ENCODE measurements around the gene FNIP2.
"Not testable (repeated sequence)": the region's sequence is repeated elsewhere in the genome, so short reads cannot be mapped to it uniquely, and the experiment has no call there.

Gene FNIP2

DNA sequence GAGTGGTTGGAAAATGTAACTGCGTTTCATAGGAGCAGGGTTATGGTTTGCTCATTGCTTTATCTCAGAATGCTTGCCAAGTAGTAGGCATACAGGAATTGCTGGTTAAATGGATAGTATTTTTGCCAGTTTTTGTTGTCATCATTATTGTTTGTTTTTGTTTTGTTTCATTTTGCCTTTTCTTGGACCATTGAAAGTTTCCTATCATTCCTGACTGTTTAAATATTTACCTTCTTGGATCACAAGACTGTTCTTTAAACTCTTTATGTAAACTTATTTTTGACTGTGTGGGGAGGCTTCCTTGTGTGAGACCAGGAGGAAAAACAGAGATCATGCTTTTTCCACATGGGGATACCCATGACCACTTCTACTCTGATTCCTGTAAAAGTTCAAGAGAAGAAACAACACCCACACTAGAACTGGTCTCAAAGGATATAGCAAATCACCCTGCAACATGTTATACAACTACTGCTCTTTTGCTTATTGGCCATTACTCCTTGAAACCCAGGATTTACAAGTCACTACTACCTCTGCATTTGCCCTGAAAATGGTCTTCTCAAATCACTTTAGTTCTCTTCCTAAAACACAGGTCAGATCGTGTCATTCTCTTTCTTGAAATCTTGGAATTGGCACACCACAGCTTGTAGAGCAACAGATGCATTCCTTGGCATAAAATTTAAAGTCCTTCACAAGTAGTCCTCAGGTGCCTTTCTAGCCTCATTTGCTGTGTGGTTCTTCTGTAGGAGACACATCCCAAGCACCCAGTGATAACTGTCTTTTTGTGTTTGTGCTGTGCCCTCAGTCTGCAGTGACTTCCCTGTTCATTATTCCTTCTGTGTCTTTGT is 51.3 kb downstream of the FNIP2 start:
- Histone ChIP-seq H3K27me3 (ENCODE audit: control insufficient read depth, insufficient read depth, low read length) (no peaks in the 10 kb centered on the region), H3K4me1 (ENCODE audit: control insufficient read depth, low read depth, low read length) (no peaks in the 10 kb centered on the region), H3K9ac (ENCODE audit: low read length) (no peak overlapping the region), H3K9me3 (ENCODE audit: control insufficient read depth, low read depth, low read length) (no peaks in the 10 kb centered on the region), H3K4me3 (ENCODE audit: low read length) (no peak overlapping the region), H3K27ac (ENCODE audit: low read length) (no peak overlapping the region), H3K36me3 (ENCODE audit: control insufficient read depth, low read depth, low read length) (no peaks in the 10 kb centered on the region)

DNA sequence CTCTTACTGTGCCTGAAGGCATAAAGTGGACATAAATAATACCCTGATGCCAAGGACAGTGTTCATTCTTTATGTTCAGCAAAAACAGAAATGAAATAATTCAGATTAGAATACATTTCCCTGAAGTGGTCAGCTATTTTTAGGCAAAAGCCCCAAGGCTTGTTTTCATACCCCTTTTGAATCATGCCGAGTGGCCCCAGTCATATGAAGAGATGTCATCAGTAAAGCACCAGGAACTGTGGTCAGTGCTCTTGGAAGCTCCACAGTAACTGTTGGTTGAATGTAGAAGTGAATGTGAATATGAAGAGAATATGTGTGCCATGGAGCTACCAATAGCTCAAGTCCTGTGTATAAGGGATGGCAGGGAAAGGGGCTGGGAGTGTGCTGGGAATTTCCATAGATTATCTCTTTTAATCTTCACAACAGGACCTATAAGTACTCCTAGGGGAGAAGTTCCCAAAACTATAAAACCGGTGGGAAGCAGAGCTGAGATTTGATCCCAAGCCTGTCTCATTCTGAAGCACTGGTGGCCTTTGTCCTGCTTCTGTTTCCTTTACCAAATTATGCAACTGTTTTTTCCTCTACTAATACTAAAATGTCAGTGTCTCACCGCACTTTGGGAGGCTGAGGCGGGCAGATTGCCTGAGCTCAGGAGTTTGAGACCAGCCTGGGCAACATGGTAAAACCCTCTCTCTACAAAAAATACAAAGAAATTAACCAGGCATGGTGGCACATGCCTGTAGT is 52.6 kb downstream of the FNIP2 start:
- H3K4me3 ChIP-seq (ENCODE audit: low read length): no peak overlapping the region
- H3K9ac ChIP-seq (ENCODE audit: low read length): no peak overlapping the region
- H3K36me3 ChIP-seq (ENCODE audit: control insufficient read depth, low read depth, low read length): no peaks in the 10 kb centered on the region
- H3K9me3 ChIP-seq (ENCODE audit: control insufficient read depth, low read depth, low read length): no peaks in the 10 kb centered on the region
- no peak overlapping the region for H3K27ac ChIP-seq (ENCODE audit: low read length)
- H3K4me1 ChIP-seq (ENCODE audit: control insufficient read depth, low read depth, low read length): no peaks in the 10 kb centered on the region
- no peaks in the 10 kb centered on the region for H3K27me3 ChIP-seq (ENCODE audit: control insufficient read depth, insufficient read depth, low read length)

- no peak overlapping the region for H3K9ac ChIP-seq (ENCODE audit: low read length)
- H3K36me3 ChIP-seq (ENCODE audit: control insufficient read depth, low read depth, low read length): no peaks in the 10 kb centered on the region
- no peaks in the 10 kb centered on the region for H3K9me3 ChIP-seq (ENCODE audit: control insufficient read depth, low read depth, low read length)
- H3K4me1 ChIP-seq (ENCODE audit: control insufficient read depth, low read depth, low read length): no peaks in the 10 kb centered on the region
- no peaks in the 10 kb centered on the region for H3K27me3 ChIP-seq (ENCODE audit: control insufficient read depth, insufficient read depth, low read length)
- no peak overlapping the region for H3K4me3 ChIP-seq (ENCODE audit: low read length)
- H3K27ac ChIP-seq (ENCODE audit: low read length): no peak overlapping the region
These were observed 53.5 kb downstream of the FNIP2 start for GRCh38 chr4:158822348-158822747.

DNA sequence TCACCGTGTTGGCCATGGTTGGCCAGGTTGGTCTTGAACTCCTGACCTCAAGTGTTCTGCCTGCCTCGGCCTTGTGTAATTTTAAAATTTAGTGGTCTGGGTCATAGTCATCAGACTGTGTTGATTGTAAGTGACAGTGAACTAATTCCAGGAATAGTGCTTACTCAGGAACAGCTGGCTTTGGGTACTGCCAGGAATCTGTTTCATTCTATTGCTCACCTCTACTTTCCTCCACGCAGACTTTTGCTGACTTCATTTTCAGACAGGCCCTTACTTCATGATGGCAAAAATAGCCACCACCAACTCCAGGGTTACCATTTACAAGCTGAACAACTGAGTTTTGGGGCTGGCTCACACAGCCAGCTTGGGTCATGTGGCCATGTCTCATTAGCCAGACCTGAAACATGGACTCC is 54.6 kb downstream of the FNIP2 start:
- no peak overlapping the region for H3K27ac ChIP-seq (ENCODE audit: low read length)
- no peaks in the 10 kb centered on the region for H3K9me3 ChIP-seq (ENCODE audit: control insufficient read depth, low read depth, low read length)
- H3K27me3 ChIP-seq (ENCODE audit: control insufficient read depth, insufficient read depth, low read length): no peaks in the 10 kb centered on the region
- no peak overlapping the region for H3K4me3 ChIP-seq (ENCODE audit: low read length)
- H3K4me1 ChIP-seq (ENCODE audit: control insufficient read depth, low read depth, low read length): no peaks in the 10 kb centered on the region
- H3K36me3 ChIP-seq (ENCODE audit: control insufficient read depth, low read depth, low read length): no peaks in the 10 kb centered on the region
- H3K9ac ChIP-seq (ENCODE audit: low read length): no peak overlapping the region

- Histone ChIP-seq H3K9ac (ENCODE audit: low read length) (no peak overlapping the region), H3K27ac (ENCODE audit: low read length) (no peak overlapping the region), H3K4me1 (ENCODE audit: control insufficient read depth, low read depth, low read length) (no peaks in the 10 kb centered on the region), H3K4me3 (ENCODE audit: low read length) (no peak overlapping the region), H3K27me3 (ENCODE audit: control insufficient read depth, insufficient read depth, low read length) (no peaks in the 10 kb centered on the region), H3K9me3 (ENCODE audit: control insufficient read depth, low read depth, low read length) (no peaks in the 10 kb centered on the region), H3K36me3 (ENCODE audit: control insufficient read depth, low read depth, low read length) (no peaks in the 10 kb centered on the region)
These were observed 55.8 kb downstream of the FNIP2 start for GRCh38 chr4:158824425-158825274.

GRCh38 chr4:158825433-158826036 is 56.7 kb downstream of the FNIP2 start:
- H3K4me3 ChIP-seq (ENCODE audit: low read length): no peak overlapping the region
- no peaks in the 10 kb centered on the region for H3K36me3 ChIP-seq (ENCODE audit: control insufficient read depth, low read depth, low read length)
- no peaks in the 10 kb centered on the region for H3K9me3 ChIP-seq (ENCODE audit: control insufficient read depth, low read depth, low read length)
- H3K4me1 ChIP-seq (ENCODE audit: control insufficient read depth, low read depth, low read length): no peaks in the 10 kb centered on the region
- no peaks in the 10 kb centered on the region for H3K27me3 ChIP-seq (ENCODE audit: control insufficient read depth, insufficient read depth, low read length)
- no peak overlapping the region for H3K27ac ChIP-seq (ENCODE audit: low read length)
- no peak overlapping the region for H3K9ac ChIP-seq (ENCODE audit: low read length)

- H3K4me3 ChIP-seq (ENCODE audit: low read length): no peak overlapping the region
These were observed 57.2 kb downstream of the FNIP2 start for GRCh38 chr4:158826057-158826456.

DNA sequence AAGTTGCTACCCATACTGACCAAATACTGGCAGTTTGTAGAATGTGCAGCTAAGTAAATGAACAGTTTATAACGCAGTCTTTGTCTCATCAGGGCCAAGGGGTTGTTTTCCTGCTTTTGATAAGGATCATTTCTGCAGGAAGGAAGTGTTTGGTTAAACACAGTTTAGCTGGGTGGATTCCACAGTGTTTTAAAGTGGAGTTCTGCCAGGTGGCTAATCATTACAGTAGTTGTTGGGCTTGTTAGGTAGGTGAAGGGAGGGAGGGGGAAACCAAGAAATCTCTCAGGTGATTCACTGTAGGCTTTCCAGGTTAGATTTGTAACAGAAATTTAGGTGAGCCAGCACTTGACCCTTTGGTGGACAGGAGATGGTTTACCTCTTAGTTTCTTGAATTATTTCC is 58.1 kb downstream of the FNIP2 start:
- Histone ChIP-seq H3K9ac (ENCODE audit: low read length) (no peak overlapping the region), H3K9me3 (ENCODE audit: control insufficient read depth, low read depth, low read length) (no peaks in the 10 kb centered on the region), H3K36me3 (ENCODE audit: control insufficient read depth, low read depth, low read length) (no peaks in the 10 kb centered on the region), H3K4me3 (ENCODE audit: low read length) (no peak overlapping the region), H3K27ac (ENCODE audit: low read length) (no peak overlapping the region), H3K27me3 (ENCODE audit: control insufficient read depth, insufficient read depth, low read length) (no peaks in the 10 kb centered on the region), H3K4me1 (ENCODE audit: control insufficient read depth, low read depth, low read length) (no peaks in the 10 kb centered on the region)

More at GRCh38 chr4:158826057-158826456, 57.2 kb downstream of the FNIP2 start:
- no peak overlapping the region for H3K27ac ChIP-seq (ENCODE audit: low read length)
- H3K9ac ChIP-seq (ENCODE audit: low read length): no peak overlapping the region
- H3K4me1 ChIP-seq (ENCODE audit: control insufficient read depth, low read depth, low read length): no peaks in the 10 kb centered on the region
- no peaks in the 10 kb centered on the region for H3K27me3 ChIP-seq (ENCODE audit: control insufficient read depth, insufficient read depth, low read length)
- H3K9me3 ChIP-seq (ENCODE audit: control insufficient read depth, low read depth, low read length): no peaks in the 10 kb centered on the region
- H3K36me3 ChIP-seq (ENCODE audit: control insufficient read depth, low read depth, low read length): no peaks in the 10 kb centered on the region

DNA sequence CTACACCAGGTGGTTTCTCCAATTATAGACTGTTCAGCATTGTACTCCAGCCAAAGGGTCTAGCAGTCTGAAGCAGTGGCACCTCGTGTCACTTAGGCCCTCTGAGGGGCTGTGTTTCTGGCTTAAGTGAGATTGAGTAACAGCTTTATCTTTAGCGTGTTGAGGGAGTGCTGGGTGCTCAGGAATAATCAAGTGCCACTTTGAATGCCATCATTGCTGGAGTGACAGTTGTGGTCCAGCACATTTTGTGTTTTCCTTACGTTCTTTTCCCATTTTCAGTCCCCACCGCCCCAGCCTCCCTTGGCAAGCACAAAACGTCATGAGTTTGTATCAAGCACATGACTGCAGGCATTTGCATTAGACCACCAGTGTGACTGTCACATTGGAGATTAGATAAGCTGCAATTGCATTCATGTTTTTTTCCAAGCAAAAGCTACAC is 58.7 kb downstream of the FNIP2 start:
- Histone ChIP-seq H3K27ac (ENCODE audit: low read length) (no peak overlapping the region), H3K27me3 (ENCODE audit: control insufficient read depth, insufficient read depth, low read length) (no peaks in the 10 kb centered on the region), H3K4me3 (ENCODE audit: low read length) (no peak overlapping the region), H3K4me1 (ENCODE audit: control insufficient read depth, low read depth, low read length) (no peaks in the 10 kb centered on the region), H3K36me3 (ENCODE audit: control insufficient read depth, low read depth, low read length) (no peaks in the 10 kb centered on the region), H3K9me3 (ENCODE audit: control insufficient read depth, low read depth, low read length) (no peaks in the 10 kb centered on the region), H3K9ac (ENCODE audit: low read length) (no peak overlapping the region)

DNA sequence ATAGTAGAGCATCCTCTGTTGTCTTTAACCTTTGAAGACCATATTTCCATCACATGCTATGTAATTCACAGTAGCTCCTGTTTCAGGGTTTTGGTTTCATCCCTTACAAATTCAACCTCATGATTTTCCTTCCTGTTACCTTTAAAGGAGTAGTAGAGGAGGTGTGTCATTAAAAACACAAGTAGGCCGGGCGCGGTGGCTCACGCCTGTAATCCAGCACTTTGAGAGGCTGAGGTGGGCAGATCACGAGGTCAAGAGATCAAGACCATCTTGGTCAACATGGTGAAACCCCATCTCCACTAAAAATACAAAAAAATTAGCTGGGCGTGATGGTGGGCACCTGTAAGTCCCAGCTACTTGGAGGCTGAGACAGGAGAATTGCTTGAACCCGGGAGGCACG is 59.3 kb downstream of the FNIP2 start:
- H3K9ac ChIP-seq (ENCODE audit: low read length); H3K4me1 ChIP-seq (ENCODE audit: control insufficient read depth, low read depth, low read length); H3K36me3 ChIP-seq (ENCODE audit: control insufficient read depth, low read depth, low read length); H3K27ac ChIP-seq (ENCODE audit: low read length); H3K4me3 ChIP-seq (ENCODE audit: low read length); H3K9me3 ChIP-seq (ENCODE audit: control insufficient read depth, low read depth, low read length); H3K27me3 ChIP-seq (ENCODE audit: control insufficient read depth, insufficient read depth, low read length): not testable (repeated sequence)

- Histone ChIP-seq H3K36me3 (ENCODE audit: control insufficient read depth, low read depth, low read length) (no peaks in the 10 kb centered on the region), H3K27ac (ENCODE audit: low read length) (no peak overlapping the region), H3K9me3 (ENCODE audit: control insufficient read depth, low read depth, low read length) (no peaks in the 10 kb centered on the region), H3K4me3 (ENCODE audit: low read length) (no peak overlapping the region), H3K9ac (ENCODE audit: low read length) (no peak overlapping the region), H3K27me3 (ENCODE audit: control insufficient read depth, insufficient read depth, low read length) (no peaks in the 10 kb centered on the region), H3K4me1 (ENCODE audit: control insufficient read depth, low read depth, low read length) (no peaks in the 10 kb centered on the region)
These were observed 60.4 kb downstream of the FNIP2 start for GRCh38 chr4:158829254-158829653.

Measured in iPS-18a (cell line).